ENCODE data around the gene RASGRP3.

DNA sequence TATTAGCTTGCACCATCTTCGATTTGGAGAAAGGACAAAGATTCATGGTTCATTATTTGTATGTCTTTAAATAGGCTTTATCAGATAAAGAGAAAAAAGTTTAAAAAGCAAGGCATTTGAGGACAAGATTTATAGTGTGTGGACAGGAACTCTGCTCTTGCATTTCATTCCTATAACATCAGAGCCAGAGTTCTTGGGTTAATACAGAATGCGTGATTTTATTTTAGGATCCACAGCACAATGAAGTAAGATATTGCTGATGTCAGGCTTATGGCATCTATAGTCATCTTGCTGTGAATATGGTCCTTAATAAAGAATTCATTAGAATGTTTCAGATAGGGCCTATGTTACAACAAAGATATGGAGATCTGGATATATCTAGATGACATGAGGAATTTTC is 19.7 kb downstream of the RASGRP3 start:
- TF ChIP-seq CTCF (IDR thresholded peaks at IDR 0.05) (no peak), POLR2A (IDR thresholded peaks at IDR 0.05; ENCODE audit: low read depth) (no peak)
